Endothelial cell (in vitro differentiated cells): ENCODE measurements around the gene BACH2. TPM values are rescaled to one million over a fixed set of nuclear protein-coding genes. Genes with fewer than 3 reads are reported as not detected.

ENCODE experiments used
- DNase-seq: peaks from one replicate; pipeline ENCODE4 v3.0.0; 2021; ENCODE audit warnings: low spot score
- H3K27ac Mint-ChIP-seq: one replicate; pipeline ENCODE4 v1.8.0; 2021; ENCODE audit warnings: mixed read lengths, inconsistent platforms; ENCODE audit not compliant: unreplicated experiment
- H3K27me3 Mint-ChIP-seq: one replicate; pipeline ENCODE4 v1.8.0; 2021; ENCODE audit warnings: mild to moderate bottlenecking, moderate library complexity, mixed read lengths, inconsistent platforms; ENCODE audit not compliant: unreplicated experiment
- H3K36me3 Mint-ChIP-seq: one replicate; pipeline ENCODE4 v1.8.0; 2021; ENCODE audit warnings: mild to moderate bottlenecking, low read depth, mixed read lengths, inconsistent platforms; ENCODE audit not compliant: unreplicated experiment
- H3K4me1 Mint-ChIP-seq: one replicate; pipeline ENCODE4 v1.8.0; 2021; ENCODE audit warnings: mild to moderate bottlenecking, mixed read lengths, inconsistent platforms; ENCODE audit not compliant: unreplicated experiment
- H3K4me3 Mint-ChIP-seq: one replicate; pipeline ENCODE4 v1.8.0; 2021; ENCODE audit warnings: mild to moderate bottlenecking, mixed read lengths, inconsistent platforms; ENCODE audit not compliant: unreplicated experiment
- H3K9me3 Mint-ChIP-seq: one replicate; pipeline ENCODE4 v1.8.0; 2021; ENCODE audit warnings: mixed read lengths, inconsistent platforms; ENCODE audit not compliant: unreplicated experiment
- total RNA-seq: library from RNA; stranded (reverse); fragmentation: NEBNext Ultra II Directional; extraction: Animal tissue kit (Norgen Biotek cat#: 25700); gene quantifications from one replicate; pipeline ENCODE4 v1.2.1, GENCODE V29; 2021; ENCODE audit not compliant: unreplicated experiment
- TF ChIP-seq, protein P1 (sequence below): fragments of 200-600 bp; sonication (generic); IDR thresholded peaks from one replicate; pipeline ENCODE4 v1.5.0; 2021; ENCODE audit warnings: antibody characterized with exemption; ENCODE audit not compliant: unreplicated experiment

The BACH2 gene
- total RNA-seq, 1 donor from 2014 or later, result 3.9 TPM

DNA sequence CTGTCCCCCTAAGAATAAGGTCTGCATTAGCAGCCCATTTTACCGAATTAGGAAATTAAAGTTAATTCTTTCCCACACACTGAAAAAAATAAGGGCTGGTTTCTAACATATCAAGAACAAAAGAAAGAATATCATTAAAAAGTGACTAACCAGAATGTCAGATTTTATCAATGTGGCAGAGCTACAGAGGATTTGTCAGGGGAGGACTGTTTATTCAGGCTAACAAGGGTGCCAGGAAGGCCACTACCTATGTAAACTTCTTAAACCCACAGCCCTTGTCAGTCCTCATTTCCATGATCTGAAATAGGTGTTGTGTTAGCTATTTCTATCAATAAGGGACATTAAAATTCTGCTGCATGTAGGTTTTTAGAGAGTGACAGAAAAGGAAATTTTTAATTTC, 76.4 kb downstream of the BACH2 start:
- Mint-ChIP-seq H3K36me3 (no peaks in the 10 kb centered on the region), H3K27ac (no peak overlapping the region), H3K9me3 (peaks cover 7% of the 10 kb centered on the region), H3K4me1 (peaks cover 15% of the 10 kb centered on the region), H3K4me3 (no peak overlapping the region), H3K27me3 (peaks cover 3% of the 10 kb centered on the region)
- TF ChIP-seq, protein P1, sequence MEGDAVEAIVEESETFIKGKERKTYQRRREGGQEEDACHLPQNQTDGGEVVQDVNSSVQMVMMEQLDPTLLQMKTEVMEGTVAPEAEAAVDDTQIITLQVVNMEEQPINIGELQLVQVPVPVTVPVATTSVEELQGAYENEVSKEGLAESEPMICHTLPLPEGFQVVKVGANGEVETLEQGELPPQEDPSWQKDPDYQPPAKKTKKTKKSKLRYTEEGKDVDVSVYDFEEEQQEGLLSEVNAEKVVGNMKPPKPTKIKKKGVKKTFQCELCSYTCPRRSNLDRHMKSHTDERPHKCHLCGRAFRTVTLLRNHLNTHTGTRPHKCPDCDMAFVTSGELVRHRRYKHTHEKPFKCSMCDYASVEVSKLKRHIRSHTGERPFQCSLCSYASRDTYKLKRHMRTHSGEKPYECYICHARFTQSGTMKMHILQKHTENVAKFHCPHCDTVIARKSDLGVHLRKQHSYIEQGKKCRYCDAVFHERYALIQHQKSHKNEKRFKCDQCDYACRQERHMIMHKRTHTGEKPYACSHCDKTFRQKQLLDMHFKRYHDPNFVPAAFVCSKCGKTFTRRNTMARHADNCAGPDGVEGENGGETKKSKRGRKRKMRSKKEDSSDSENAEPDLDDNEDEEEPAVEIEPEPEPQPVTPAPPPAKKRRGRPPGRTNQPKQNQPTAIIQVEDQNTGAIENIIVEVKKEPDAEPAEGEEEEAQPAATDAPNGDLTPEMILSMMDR, result no peak
- no peak for DNase-seq

DNA sequence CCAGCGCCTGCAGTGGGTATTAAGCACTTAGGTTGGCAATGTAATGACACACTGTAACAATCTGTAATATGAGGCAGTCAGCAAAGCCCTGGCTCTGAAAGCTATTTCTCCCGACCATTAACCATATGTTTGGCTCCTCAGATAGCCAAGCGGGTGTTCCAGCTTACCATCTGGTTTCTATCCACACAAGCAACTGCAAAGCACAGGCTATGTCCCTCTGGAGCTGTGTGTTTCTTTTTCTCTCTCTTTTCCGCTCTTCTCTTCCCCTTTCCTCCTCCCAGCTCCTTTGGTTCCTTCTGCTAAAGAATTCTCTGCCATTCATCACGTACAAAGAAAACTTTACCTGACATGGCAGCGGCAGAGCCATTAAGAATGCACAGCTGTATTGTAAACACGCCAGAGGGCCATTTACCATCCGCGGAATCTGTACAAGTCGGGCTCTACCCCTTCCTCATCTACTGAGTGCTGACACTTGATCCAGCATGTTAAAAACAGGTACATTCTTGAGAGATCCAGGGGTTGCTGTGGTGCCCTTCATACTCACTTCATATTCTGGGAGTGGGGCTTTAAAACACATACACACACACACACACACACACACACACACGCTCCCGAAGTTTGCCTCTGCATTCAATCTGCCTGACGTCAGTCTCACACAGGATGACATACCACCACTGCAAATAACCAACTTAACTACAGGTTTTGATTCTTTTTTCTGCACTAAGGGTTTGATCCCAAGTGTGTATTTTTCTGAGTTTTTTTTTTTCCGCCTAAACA, 77.2 kb downstream of the BACH2 start:
- Mint-ChIP-seq H3K36me3 (no peaks in the 10 kb centered on the region), H3K4me1 (peaks cover 16% of the 10 kb centered on the region)

DNA sequence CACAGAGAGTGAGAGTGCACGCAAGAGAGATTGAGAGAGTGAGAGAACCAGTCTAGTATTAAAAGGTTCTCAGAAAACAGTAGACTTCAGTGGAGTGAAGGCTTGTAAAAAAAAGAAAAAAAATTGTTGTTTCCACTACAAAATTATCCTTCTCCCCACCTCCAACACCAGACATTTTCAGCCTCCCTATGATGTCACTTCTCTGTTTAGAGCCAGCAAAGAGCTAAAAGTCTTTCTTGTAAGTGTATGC, 77.8 kb downstream of the BACH2 start:
- H3K27me3 Mint-ChIP-seq, result peaks cover 3% of the 10 kb centered on the region
- H3K4me1 Mint-ChIP-seq, result peaks cover 16% of the 10 kb centered on the region
- TF ChIP-seq, protein P1, result no peak
- no peak for DNase-seq
- no peaks in the 10 kb centered on the region for H3K36me3 Mint-ChIP-seq
- no peak overlapping the region for H3K27ac Mint-ChIP-seq
- no peak overlapping the region for H3K4me3 Mint-ChIP-seq
- H3K9me3 Mint-ChIP-seq, result peaks cover 7% of the 10 kb centered on the region

More for the DNA sequence above, 77.2 kb downstream of the BACH2 start:
- DNase-seq, result peak; percentile 11
- Mint-ChIP-seq H3K27ac (no peak overlapping the region), H3K27me3 (peaks cover 3% of the 10 kb centered on the region), H3K4me3 (no peak overlapping the region), H3K9me3 (peaks cover 7% of the 10 kb centered on the region)
- TF ChIP-seq, protein P1, result no peak

DNA sequence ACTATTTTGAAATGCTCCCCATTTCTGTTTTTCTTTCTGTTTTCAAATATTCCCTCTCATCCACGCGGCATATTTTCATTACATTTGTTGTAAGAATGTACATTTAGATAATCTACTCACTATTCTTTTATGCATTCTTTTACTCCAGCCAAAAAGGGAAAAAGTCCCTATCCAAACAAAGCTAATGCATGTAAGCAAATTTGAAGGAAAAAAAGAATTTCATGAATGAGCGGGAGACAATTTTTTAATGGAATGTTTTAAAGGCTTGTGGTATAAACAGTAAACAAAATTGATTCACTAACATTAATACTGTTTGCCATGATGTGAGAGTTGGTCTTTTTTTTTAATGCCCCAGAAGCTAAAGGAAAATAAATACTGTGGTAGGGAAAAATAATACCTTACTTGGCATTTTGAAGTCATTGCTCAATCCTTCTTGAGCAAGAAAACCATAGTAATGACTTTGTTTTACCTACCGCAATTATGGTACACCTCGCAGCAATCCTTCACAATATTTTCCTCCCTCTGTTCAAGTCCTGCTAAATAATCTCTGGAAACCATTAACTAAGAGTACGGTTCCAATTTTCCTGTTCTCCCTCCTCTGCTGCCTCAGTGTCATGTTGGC, 79.0 kb downstream of the BACH2 start:
- Mint-ChIP-seq H3K36me3 (no peaks in the 10 kb centered on the region), H3K4me1 (peaks cover 16% of the 10 kb centered on the region), H3K4me3 (no peak overlapping the region), H3K27me3 (peaks cover 2% of the 10 kb centered on the region), H3K9me3 (peaks cover 1% of the 10 kb centered on the region), H3K27ac (no peak overlapping the region)
- DNase-seq, result no peak
- TF ChIP-seq, protein P1, result no peak
